Tibial artery (tissue), 4 donors: ENCODE measurements around the gene ZNF563.

Experiments
- DNase-seq, 2 donors: peaks; one replicate each; pipeline ENCODE4 v3.0.0-alpha.2; 2019
- H3K27ac ChIP-seq, 2 donors: fragments of 200-600 bp; sonication (generic) in 1 of 2; 1 replicate in 1 of 2; 2 replicates in 1 of 2; pipeline ENCODE4 v1.5.1; 2018 to 2019; ENCODE audit warnings: mild to moderate bottlenecking in 1 of 2
- H3K27me3 ChIP-seq, 2 donors: fragments of 200-600 bp; sonication (generic) in 1 of 2; one replicate each; pipeline versions ENCODE4 v1.5.1 to v1.6.0; 2016 to 2019
- H3K36me3 ChIP-seq, 3 donors: fragments of 200-600 bp; sonication (generic) in 2 of 3; one replicate each; pipeline ENCODE4 v1.5.1; 2016 to 2019; ENCODE audit warnings: mild to moderate bottlenecking in 2 of 3
- H3K4me1 ChIP-seq, 4 donors: fragments of 200-600 bp; sonication (generic) in 2 of 4; 1 replicate in 3 of 4; 2 replicates in 1 of 4; pipeline ENCODE4 v1.5.1; 2016 to 2019
- H3K4me3 ChIP-seq, 2 donors: fragments of 200-600 bp; sonication (generic) in 1 of 2; 1 replicate in 1 of 2; 2 replicates in 1 of 2; pipeline ENCODE4 v1.5.1; 2018 to 2019; ENCODE audit warnings: mild to moderate bottlenecking in 2 of 2
- H3K9me3 ChIP-seq, 3 donors: fragments of 200-600 bp; sonication (generic) in 1 of 3; one replicate each; pipeline ENCODE4 v1.5.1; 2016 to 2019
- intact Hi-C: fragments of 100-400 bp; cut with DNase I; formaldehyde crosslinking; loops from one replicate; pipeline ENCODE4 v1.15.0; 2023; ENCODE audit warnings: low total_unique reads
- TF ChIP-seq, protein P1 (sequence below), 2 experiments: fragments of 200-600 bp in 1 of 2; fragments of 450-650 bp in 1 of 2; IDR thresholded peaks; one replicate each; pipeline ENCODE4 v1.5.1; 2017 to 2019; ENCODE audit warnings: antibody characterized with exemption in 2 of 2, mild to moderate bottlenecking in 1 of 2, moderate library complexity in 1 of 2

Gene ZNF563

DNA sequence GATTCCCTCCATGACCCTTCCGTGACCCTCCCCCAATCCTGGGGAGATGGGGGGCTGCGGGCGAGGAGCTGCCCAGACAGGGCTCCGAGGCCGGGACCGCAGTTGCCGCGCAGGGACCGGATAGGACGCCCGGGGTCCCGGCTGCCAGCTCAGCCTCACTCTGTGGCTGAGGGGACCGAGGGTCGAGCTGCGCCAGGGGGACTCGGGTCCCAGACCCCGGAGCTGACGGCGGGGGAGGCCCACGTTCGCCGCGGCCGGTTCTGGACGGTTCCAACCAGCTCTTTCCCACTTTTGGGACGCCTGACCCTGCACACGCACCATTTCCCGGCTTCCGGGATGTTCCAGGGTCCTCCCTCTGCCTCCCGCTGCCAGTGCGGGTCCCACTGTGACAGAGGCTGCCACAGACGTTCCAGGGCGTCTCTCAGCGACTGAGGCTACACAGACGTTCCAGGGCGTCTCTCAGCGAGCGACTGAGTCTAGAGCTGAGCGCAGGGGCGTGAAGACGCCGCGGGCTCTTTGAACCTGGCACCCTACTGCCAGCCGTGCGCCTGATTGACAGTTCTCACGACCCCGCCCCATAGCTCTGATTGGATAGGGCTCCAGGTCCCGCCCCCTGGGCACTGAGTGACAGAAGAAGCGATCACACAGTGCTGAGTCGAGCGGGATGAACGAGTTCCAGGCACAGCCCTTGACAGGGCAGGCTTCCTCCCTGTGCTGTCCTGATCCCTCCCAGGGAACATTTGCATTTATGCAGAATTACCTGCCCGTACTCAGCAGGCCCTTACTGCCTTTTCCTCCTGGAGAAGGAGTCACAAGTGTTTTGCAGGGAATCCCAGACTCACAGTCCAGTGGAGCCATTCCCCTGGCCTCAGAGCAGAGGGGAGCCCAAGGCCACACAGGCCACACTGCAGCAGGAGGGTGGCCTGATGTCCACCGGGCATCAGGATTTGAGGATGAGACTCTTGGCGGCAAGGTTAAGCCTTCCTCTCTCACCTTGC lies at the start of gene ZNF563:
TSS of gene ZNF563 (minus strand) at position 472 of the 998 bp plus-strand sequence. CDS start at position 321, 151 bp downstream.
- Histone ChIP-seq H3K4me1 (peaks cover 0 to 11% (median 4%) of the 10 kb centered on the region in 4 donors), H3K27me3 (no peaks in the 10 kb centered on the region), H3K4me3 (peak within 1 kb of the TSS; percentile 74 to 88), H3K36me3 (no peaks in the 10 kb centered on the region), H3K9me3 (no peaks in the 10 kb centered on the region), H3K27ac (peak within 1 kb of the TSS; percentile 91 to 96)
- intact Hi-C loops: loop anchor here (1.0 kb wide), 1 partner anchor 32 kb away; the partner anchor contains the start of gene ZNF442
- peak; percentile 99 for DNase-seq
- TF ChIP-seq, protein P1, sequence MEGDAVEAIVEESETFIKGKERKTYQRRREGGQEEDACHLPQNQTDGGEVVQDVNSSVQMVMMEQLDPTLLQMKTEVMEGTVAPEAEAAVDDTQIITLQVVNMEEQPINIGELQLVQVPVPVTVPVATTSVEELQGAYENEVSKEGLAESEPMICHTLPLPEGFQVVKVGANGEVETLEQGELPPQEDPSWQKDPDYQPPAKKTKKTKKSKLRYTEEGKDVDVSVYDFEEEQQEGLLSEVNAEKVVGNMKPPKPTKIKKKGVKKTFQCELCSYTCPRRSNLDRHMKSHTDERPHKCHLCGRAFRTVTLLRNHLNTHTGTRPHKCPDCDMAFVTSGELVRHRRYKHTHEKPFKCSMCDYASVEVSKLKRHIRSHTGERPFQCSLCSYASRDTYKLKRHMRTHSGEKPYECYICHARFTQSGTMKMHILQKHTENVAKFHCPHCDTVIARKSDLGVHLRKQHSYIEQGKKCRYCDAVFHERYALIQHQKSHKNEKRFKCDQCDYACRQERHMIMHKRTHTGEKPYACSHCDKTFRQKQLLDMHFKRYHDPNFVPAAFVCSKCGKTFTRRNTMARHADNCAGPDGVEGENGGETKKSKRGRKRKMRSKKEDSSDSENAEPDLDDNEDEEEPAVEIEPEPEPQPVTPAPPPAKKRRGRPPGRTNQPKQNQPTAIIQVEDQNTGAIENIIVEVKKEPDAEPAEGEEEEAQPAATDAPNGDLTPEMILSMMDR (IDR thresholded peaks at IDR 0.05): no peak

DNA sequence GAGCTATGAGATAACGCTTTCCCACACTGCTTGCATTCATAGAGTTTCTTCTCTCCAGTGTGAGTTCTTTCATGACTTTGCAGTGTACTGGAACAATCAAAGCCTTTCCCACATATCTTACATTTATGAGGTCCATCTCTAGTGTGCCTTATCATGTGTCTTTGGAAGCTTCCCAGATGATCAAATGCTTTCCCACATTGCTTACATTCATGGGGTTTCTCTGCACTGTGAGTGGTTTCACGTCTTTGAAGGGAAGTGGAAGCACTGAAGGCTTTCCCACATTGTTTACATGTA lies 47.0 kb upstream of the ZNF563 start:
- intact Hi-C loops: no loop called here
- peaks cover 43 to 54% (median 46%) of the 10 kb centered on the region in 3 donors for H3K36me3 ChIP-seq

DNA sequence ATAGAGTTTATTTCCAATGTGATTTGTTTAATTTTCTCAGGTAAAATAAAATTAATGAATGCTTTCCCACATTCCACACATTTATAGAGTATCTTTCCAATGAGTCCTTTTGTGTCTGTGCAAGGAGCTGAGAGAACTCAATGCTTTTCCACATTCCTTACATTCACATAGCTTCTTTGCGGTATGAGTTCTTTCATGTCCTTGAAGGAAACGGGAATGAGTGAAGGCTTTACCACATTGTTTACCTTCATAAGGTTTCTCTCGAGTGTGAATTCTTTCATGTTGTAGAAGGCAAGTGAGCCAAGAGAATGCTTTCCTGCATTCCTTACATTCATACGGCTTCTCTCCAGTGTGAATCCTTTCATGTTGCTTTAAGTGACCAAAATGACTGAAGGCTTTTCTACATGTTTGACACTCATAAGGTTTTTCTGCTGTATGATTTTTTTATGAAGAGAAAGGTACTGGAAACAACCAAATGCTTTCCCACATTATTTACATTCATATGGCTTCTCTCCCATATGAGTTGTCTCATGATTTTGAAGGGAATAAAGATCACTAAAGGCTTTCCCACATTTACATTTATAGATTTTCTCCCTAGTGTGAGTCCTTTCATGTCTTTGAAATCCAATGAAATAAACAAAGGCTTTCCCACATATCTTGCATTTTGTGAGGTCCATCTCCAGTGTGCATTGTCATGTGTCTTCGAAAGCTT lies 46.5 kb upstream of the ZNF563 start:
- Histone ChIP-seq H3K4me1 (no peaks in the 10 kb centered on the region), H3K27me3 (no peaks in the 10 kb centered on the region), H3K9me3 (peaks cover 0 to 46% (median 19%) of the 10 kb centered on the region in 3 donors), H3K27ac (no peak overlapping the region), H3K36me3 (peaks cover 43 to 54% (median 46%) of the 10 kb centered on the region in 3 donors), H3K4me3 (no peak overlapping the region)
- intact Hi-C loops: no loop called here
- TF ChIP-seq, protein P1 (IDR thresholded peaks at IDR 0.05): no peak
- no peak for DNase-seq

More for the DNA sequence above, 47.0 kb upstream of the ZNF563 start:
- Histone ChIP-seq H3K27me3 (no peaks in the 10 kb centered on the region), H3K4me1 (no peaks in the 10 kb centered on the region), H3K4me3 (no peak overlapping the region), H3K27ac (no peak overlapping the region), H3K9me3 (peaks cover 0 to 46% (median 19%) of the 10 kb centered on the region in 3 donors)
- TF ChIP-seq, protein P1 (IDR thresholded peaks at IDR 0.05): no peak
- DNase-seq: no peak

DNA sequence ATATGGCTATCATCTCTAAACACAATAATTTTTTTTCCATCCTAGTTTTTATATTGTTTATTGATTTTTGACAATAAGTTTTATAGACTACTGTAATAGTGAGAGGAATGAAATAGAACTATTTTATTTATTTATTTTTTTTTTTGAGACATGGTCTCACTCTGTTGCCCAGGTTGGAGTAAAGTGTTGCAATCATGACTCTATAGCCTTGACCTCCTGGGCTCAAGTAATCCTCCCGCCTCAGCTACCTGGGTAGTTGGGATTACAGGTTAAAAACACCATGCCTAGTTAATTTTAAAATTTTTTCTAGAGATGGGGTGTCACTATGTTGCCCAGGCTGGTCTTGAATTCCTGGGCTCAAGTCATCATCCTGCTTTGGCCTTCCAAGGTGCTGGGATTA lies 40.6 kb upstream of the ZNF563 start:
- H3K9me3 ChIP-seq: peaks cover 0 to 20% (median 0%) of the 10 kb centered on the region in 3 donors
- DNase-seq: no peak
- no peak overlapping the region for H3K27ac ChIP-seq
- H3K36me3 ChIP-seq: peaks cover 0 to 8% (median under 1%) of the 10 kb centered on the region in 3 donors
- TF ChIP-seq, protein P1 (IDR thresholded peaks at IDR 0.05): no peak
- no peak overlapping the region for H3K4me3 ChIP-seq
- H3K27me3 ChIP-seq: no peaks in the 10 kb centered on the region
- intact Hi-C loops: no loop called here
- no peaks in the 10 kb centered on the region for H3K4me1 ChIP-seq

DNA sequence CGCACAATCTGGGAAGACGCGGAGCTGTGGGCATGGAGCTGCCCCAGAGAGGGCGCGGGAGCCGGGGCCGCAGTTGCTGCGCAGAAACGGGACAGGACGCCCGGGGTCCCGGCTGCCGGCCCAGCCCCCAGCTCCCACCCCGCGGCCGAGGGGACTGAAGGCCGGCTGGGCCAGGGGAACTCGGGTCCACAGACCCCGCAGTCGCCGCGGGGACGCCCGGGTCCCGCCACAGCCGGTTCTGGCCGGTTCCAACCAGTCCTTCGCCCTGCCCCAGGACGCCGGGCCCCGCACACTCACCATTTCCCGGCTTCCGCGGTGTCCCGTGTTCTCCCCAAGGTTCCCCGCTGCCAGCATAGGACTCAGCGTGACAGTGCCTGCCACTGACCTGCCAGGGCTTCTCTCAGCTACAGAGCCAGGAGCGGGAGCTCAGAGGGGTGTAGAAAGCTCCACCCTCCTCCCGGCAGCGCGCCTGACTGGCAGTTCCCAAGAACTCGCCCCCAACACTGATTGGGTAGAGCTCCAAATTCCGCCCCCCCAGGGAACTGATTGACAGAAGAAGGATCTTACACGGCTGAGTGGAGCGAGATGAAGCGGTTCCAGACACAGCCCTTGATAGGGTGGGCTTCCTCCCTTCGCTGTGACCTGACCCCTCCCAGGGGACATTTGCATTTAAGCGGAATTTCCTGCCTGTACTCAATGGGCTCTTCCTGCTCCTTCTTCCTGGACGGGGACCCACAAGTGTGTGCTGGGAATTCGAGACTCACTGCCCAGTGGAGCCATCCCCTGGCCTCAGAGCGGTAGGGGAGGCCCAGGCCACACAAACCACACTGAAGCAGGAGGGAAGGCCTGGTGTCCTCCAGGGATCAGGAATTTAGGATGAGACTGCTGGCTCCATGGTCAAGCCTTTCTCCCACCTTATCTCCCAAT lies 32.1 kb upstream of the ZNF563 start, which contains the start of gene ZNF442:
TSS of gene ZNF442 (minus strand) at position 448 of the 927 bp plus-strand sequence. CDS start 2,052 bp downstream, outside the sequence.
- intact Hi-C loops: loop anchor here (1.0 kb wide), 1 partner anchor 32 kb away; the partner anchor contains the start of gene ZNF563
- no peaks in the 10 kb centered on the region for H3K36me3 ChIP-seq
- no peaks in the 10 kb centered on the region for H3K9me3 ChIP-seq
- H3K4me1 ChIP-seq: peaks cover 0 to 18% (median 9%) of the 10 kb centered on the region in 4 donors
- TF ChIP-seq, protein P1 (IDR thresholded peaks at IDR 0.05): peak; percentile 63 to 75
- peak; percentile 98 to 99 for DNase-seq
- H3K27me3 ChIP-seq: no peaks in the 10 kb centered on the region
- H3K27ac ChIP-seq: peak within 1 kb of the TSS; percentile 95 to 97
- H3K4me3 ChIP-seq: peak within 1 kb of the TSS; percentile 79 to 86
